Measurements from ENCODE around the gene CTNNBIP1.

Gene CTNNBIP1

GRCh38 chr1:9841460-9841859 is 68.6 kb downstream of the CTNNBIP1 start:
- no peak overlapping the region for H3K27ac ChIP-seq
- no peak for DNase-seq (ENCODE audit: low read depth, low spot score)

GRCh38 chr1:9840176-9840575 is 69.9 kb downstream of the CTNNBIP1 start:
- DNase-seq (ENCODE audit: low read depth, low spot score), result no peak

GRCh38 chr1:9838946-9839345 is 71.1 kb downstream of the CTNNBIP1 start:
- H3K27ac ChIP-seq, result no peak overlapping the region
- DNase-seq (ENCODE audit: low read depth, low spot score), result no peak

More at GRCh38 chr1:9840176-9840575, 69.9 kb downstream of the CTNNBIP1 start:
- H3K27ac ChIP-seq, result peak overlapping the region; percentile 43

GRCh38 chr1:9836632-9836960 is 73.5 kb downstream of the CTNNBIP1 start:
- DNase-seq (ENCODE audit: low read depth, low spot score), result peak; percentile 85
- peak overlapping the region; percentile 95 for H3K27ac ChIP-seq

- peak; percentile 43 for DNase-seq (ENCODE audit: low read depth, low spot score)
- H3K27ac ChIP-seq, result peak overlapping the region; percentile 95
These were observed 74.1 kb downstream of the CTNNBIP1 start for GRCh38 chr1:9835758-9836631.

GRCh38 chr1:9835404-9835757 is 74.7 kb downstream of the CTNNBIP1 start:
- peak overlapping the region; percentile 95 for H3K27ac ChIP-seq
- DNase-seq (ENCODE audit: low read depth, low spot score), result no peak

GRCh38 chr1:9833632-9834031 is 76.4 kb downstream of the CTNNBIP1 start:
- H3K27ac ChIP-seq, result no peak overlapping the region
- DNase-seq (ENCODE audit: low read depth, low spot score), result no peak

- H3K27ac ChIP-seq, result peak overlapping the region; percentile 90
- no peak for DNase-seq (ENCODE audit: low read depth, low spot score)
These were observed 82.4 kb downstream of the CTNNBIP1 start for GRCh38 chr1:9827558-9828185.

GRCh38 chr1:9826616-9827015 is 83.5 kb downstream of the CTNNBIP1 start:
- peak overlapping the region; percentile 90 for H3K27ac ChIP-seq

GRCh38 chr1:9826087-9826486 is 84.0 kb downstream of the CTNNBIP1 start:
- DNase-seq (ENCODE audit: low read depth, low spot score), result no peak
- peak overlapping the region; percentile 90 for H3K27ac ChIP-seq

More at GRCh38 chr1:9826616-9827015, 83.5 kb downstream of the CTNNBIP1 start:
- no peak for DNase-seq (ENCODE audit: low read depth, low spot score)

GRCh38 chr1:9825093-9826074 is 84.7 kb downstream of the CTNNBIP1 start:
- DNase-seq (ENCODE audit: low read depth, low spot score), result peak; percentile 95
- peak overlapping the region; percentile 90 for H3K27ac ChIP-seq

- no peak for DNase-seq (ENCODE audit: low read depth, low spot score)
- H3K27ac ChIP-seq, result peak overlapping the region; percentile 90
These were observed 85.4 kb downstream of the CTNNBIP1 start for GRCh38 chr1:9824702-9825089.

- DNase-seq (ENCODE audit: low read depth, low spot score), result no peak
- peak within 1 kb of the TSS; percentile 90 for H3K27ac ChIP-seq
These were observed 85.9 kb downstream of the CTNNBIP1 start, which contains the start of gene CLSTN1 for GRCh38 chr1:9823943-9824701. CLSTN1 (minus strand) TSS chr1:9823965; CDS start chr1:9823733, 232 bp downstream.

GRCh38 chr1:9823693-9823942 is 86.5 kb downstream of the CTNNBIP1 start:
- peak overlapping the region; percentile 90 for H3K27ac ChIP-seq
- no peak for DNase-seq (ENCODE audit: low read depth, low spot score)

- DNase-seq (ENCODE audit: low read depth, low spot score), result no peak
- H3K27ac ChIP-seq, result peak overlapping the region; percentile 90
These were observed 87.0 kb downstream of the CTNNBIP1 start for GRCh38 chr1:9822897-9823692.

GRCh38 chr1:9822490-9822889 is 87.6 kb downstream of the CTNNBIP1 start:
- H3K27ac ChIP-seq, result peak overlapping the region; percentile 90
- DNase-seq (ENCODE audit: low read depth, low spot score), result no peak

GRCh38 chr1:9821710-9822109 is 88.4 kb downstream of the CTNNBIP1 start:
- DNase-seq (ENCODE audit: low read depth, low spot score), result no peak
- H3K27ac ChIP-seq, result peak overlapping the region; percentile 90

- no peak for DNase-seq (ENCODE audit: low read depth, low spot score)
- H3K27ac ChIP-seq, result no peak overlapping the region
These were observed 89.5 kb downstream of the CTNNBIP1 start for GRCh38 chr1:9820521-9820920.

- no peak for DNase-seq (ENCODE audit: low read depth, low spot score)
- H3K27ac ChIP-seq, result no peak overlapping the region
These were observed 92.3 kb downstream of the CTNNBIP1 start for GRCh38 chr1:9817734-9818133.
